ENCODE data around the gene LRMDA.

DNA sequence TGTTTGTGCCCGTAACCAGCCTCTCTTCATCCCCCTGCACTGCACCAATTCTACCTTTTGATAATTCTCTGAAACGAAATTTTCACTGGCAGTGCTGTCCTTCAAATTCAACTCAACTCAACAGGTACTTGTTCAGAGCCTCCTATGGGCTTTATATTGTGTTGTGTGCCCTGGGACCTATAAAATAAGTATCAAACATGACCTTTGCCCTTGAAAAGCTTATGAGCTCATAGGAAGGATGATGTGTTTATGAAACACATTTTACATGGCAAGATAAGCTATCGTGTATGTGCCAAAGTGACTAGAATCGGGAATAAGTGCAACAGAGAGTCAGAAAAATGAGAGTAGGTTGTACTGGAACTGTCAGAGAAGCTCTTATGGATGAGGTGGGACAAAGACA is 923.5 kb downstream of the LRMDA start:
- no peak for TF ChIP-seq EZH2 (IDR thresholded peaks at IDR 0.05)
- TF ChIP-seq ZBTB33 (IDR thresholded peaks at IDR 0.05; ENCODE audit: extremely low read depth, insufficient replicate concordance, low read length): no peak
- TF ChIP-seq RAD21 (IDR thresholded peaks at IDR 0.05; ENCODE audit: low read depth): no peak
- no peak for TF ChIP-seq POLR2A (IDR thresholded peaks at IDR 0.05; ENCODE audit: borderline replicate concordance, extremely low read depth, insufficient read depth, insufficient read length)
- TF ChIP-seq SRF (IDR thresholded peaks at IDR 0.05; ENCODE audit: low read depth): no peak

Measured in HCT116 (cell line).